HepG2 (cell line): ENCODE results near the gene CHST14. TPM values are rescaled to one million over a fixed set of nuclear protein-coding genes. Genes with fewer than 3 reads are reported as not detected.
A peak's percentile ranks its signal among the peaks of the same experiment; 100 is the strongest.

ENCODE experiments used
- ATAC-seq: fragments of 200-7000 bp; cut with Tn5 transposase; 3 replicates; pipeline ENCODE4 v1.9.1; 2020; ENCODE audit warnings: mild to moderate bottlenecking, moderate library complexity
- BruUV-seq: library from RNA; stranded (reverse); fragments of 400-500 nt; replicated peaks from 2 replicates; lab custom pipeline; 2021; lab: Mats Ljungman, UMichigan
- CTCF ChIA-PET: fragments of 300-600 bp; formaldehyde crosslinking; extraction: SDS; loops from one replicate; lab custom pipeline; 2021; ENCODE audit warnings: low total read pairs, inconsistent platforms, low intra/inter-chr PET ratio; lab: Yijun Ruan, JAX
- POLR2A ChIA-PET: fragments of 350-600 bp; sonication (Branson Sonifier 250); formaldehyde crosslinking; loops from one replicate; lab custom pipeline; 2020; ENCODE audit warnings: antibody characterized with exemption, inconsistent platforms; lab: Yijun Ruan, JAX
- DNase-seq: peaks from one replicate; pipeline ENCODE4 v3.0.0-alpha.2; 2015; ENCODE audit warnings: low spot score
- FAIRE-seq: peaks from 3 replicates; lab custom pipeline; 2011; peaks lifted over from hg19 to GRCh38; lab: Jason Lieb, UNC
- H2AFZ ChIP-seq: one replicate; pipeline ENCODE4 v1.6.1; 2011; ENCODE audit warnings: low read length, inconsistent platforms
- H3K27ac ChIP-seq: fragments of 300-600 bp; 3 replicates; pipeline ENCODE4 v1.8.0; 2011; ENCODE audit warnings: mixed run types, mild to moderate bottlenecking, mixed read lengths, low read length, inconsistent platforms; ENCODE audit not compliant: insufficient read depth; ENCODE audit errors: extremely low read length
- H3K27me3 ChIP-seq, 2 experiments: fragments of 200-600 bp in 1 of 2; 2 replicates in 1 of 2; 3 replicates in 1 of 2; pipeline versions ENCODE4 v1.6.0 to v1.8.0; 2011; ENCODE audit warnings: low read length in 2 of 2, mild to moderate bottlenecking in 2 of 2, moderate library complexity in 2 of 2, inconsistent platforms in 1 of 2; ENCODE audit not compliant: insufficient read depth in 2 of 2, control insufficient read depth in 1 of 2
- H3K36me3 ChIP-seq, 2 experiments: fragments of 200-600 bp in 1 of 2; replicated peaks in 1 of 2; 2 replicates in 1 of 2; 3 replicates in 1 of 2; pipeline versions ENCODE4 v1.5.1 to v1.8.0; 2011; ENCODE audit warnings: low read length in 2 of 2, inconsistent platforms in 1 of 2; ENCODE audit not compliant: insufficient read depth in 2 of 2, control insufficient read depth in 1 of 2
- H3K4me1 ChIP-seq: 2 replicates; pipeline ENCODE4 v1.5.1; 2012; ENCODE audit warnings: low read length, inconsistent platforms; ENCODE audit not compliant: insufficient read depth
- H3K4me2 ChIP-seq: 2 replicates; pipeline ENCODE4 v1.6.0; 2011; ENCODE audit warnings: low read depth, low read length, inconsistent platforms
- H3K4me3 ChIP-seq, 3 experiments: fragments of 200-600 bp in 1 of 3; sonication (generic), shearing (Covaris generic) in 1 of 3; replicated peaks in 1 of 3; 2 replicates each; pipeline ENCODE4 v1.5.1; 2011 to 2016; ENCODE audit warnings: low read length in 3 of 3, inconsistent platforms in 2 of 3, low read depth in 2 of 3, mild to moderate bottlenecking in 2 of 3, control low read depth in 1 of 3, mixed read lengths in 1 of 3; ENCODE audit not compliant: insufficient read depth in 1 of 3
- H3K79me2 ChIP-seq: one replicate; pipeline ENCODE4 v1.6.1; 2011; ENCODE audit warnings: low read length, inconsistent platforms; ENCODE audit not compliant: insufficient read depth
- H3K9ac ChIP-seq: 2 replicates; pipeline ENCODE4 v1.6.0; 2011; ENCODE audit warnings: mild to moderate bottlenecking, low read depth, low read length, inconsistent platforms; ENCODE audit not compliant: insufficient read depth
- H3K9me3 ChIP-seq: 2 replicates; pipeline ENCODE4 v1.5.1; 2012; ENCODE audit warnings: mild to moderate bottlenecking, low read length
- H4K20me1 ChIP-seq: 2 replicates; pipeline ENCODE4 v1.6.0; 2011; ENCODE audit warnings: inconsistent platforms, mild to moderate bottlenecking, low read length, moderate library complexity; ENCODE audit not compliant: insufficient read depth
- CENPT ChIP-seq: sonication (generic); formaldehyde crosslinking; IDR thresholded peaks from 2 replicates; pipeline ENCODE4 v1.8.0; 2022; ENCODE audit warnings: low read depth, mild to moderate bottlenecking, moderate library complexity, missing genetic modification reagents
- CSRNP2 ChIP-seq: sonication (generic); formaldehyde crosslinking; conservative IDR thresholded peaks from 2 replicates; pipeline ENCODE4 v1.8.0; 2022; ENCODE audit warnings: low read depth, missing genetic modification reagents
- ISX ChIP-seq: sonication (generic); formaldehyde crosslinking; conservative IDR thresholded peaks from 2 replicates; pipeline ENCODE4 v1.5.0; 2020; ENCODE audit warnings: missing genetic modification reagents
- PATZ1 ChIP-seq: sonication (generic); formaldehyde crosslinking; IDR thresholded peaks from 2 replicates; pipeline ENCODE4 v1.4.0; 2020; ENCODE audit warnings: missing genetic modification reagents
- SUZ12 ChIP-seq: fragments of 150-350 bp; IDR thresholded peaks from 2 replicates; pipeline ENCODE4 v1.6.1; 2014; ENCODE audit warnings: low read depth, low read length
- ZBTB39 ChIP-seq: sonication (generic); formaldehyde crosslinking; IDR thresholded peaks from 2 replicates; pipeline ENCODE4 v1.5.0; 2020; ENCODE audit warnings: missing genetic modification reagents
- WGBS: methylation state at CpG from one replicate; pipeline ENCODE4 v1.1.6; 2017; ENCODE audit warnings: low lambda C conversion rate; 5-methylcytosine and 5-hydroxymethylcytosine counted together
- in situ Hi-C: cut with HindIII; loops from 2 replicates; pipeline ENCODE4 v1.10.0; 2017; ENCODE audit warnings: low pct_unique_long_range_greater_than_20kb; ENCODE audit not compliant: extremely low pct_ligation_motif_present
- intact Hi-C: fragments of 100-400 bp; cut with micrococcal nuclease; formaldehyde crosslinking; loops from one replicate; pipeline ENCODE4 v1.10.0; 2022; ENCODE audit not compliant: unreplicated experiment
- polyA plus RNA-seq, 8 experiments: library from polyadenylated mRNA; depleted of rRNA in 3 of 8; stranded (reverse) in 7 of 8; unstranded in 1 of 8; fragments of >200 nt; fragmentation: Illumina TruSeq in 4 of 8; extraction: Trizol in 4 of 8; gene quantifications; 2 replicates each; pipeline versions ENCODE4 v1.2.1 to v1.2.3, GENCODE V29; 2011 to 2016; ENCODE audit warnings: low read depth in 4 of 8, missing spikeins in 1 of 8, mixed read lengths in 1 of 8; ENCODE audit not compliant: insufficient read depth in 1 of 8
- total RNA-seq, 5 experiments: library from RNA; depleted of rRNA; stranded (reverse); fragments of >200 nt; fragmentation: Illumina TruSeq; extraction: Trizol; gene quantifications; 2 replicates each; pipeline ENCODE4 v1.2.3, GENCODE V29; 2016; ENCODE audit warnings: low read depth in 1 of 5

The CHST14 gene
- total and polyA plus RNA-seq, 2 of the 13 experiments (the other 11 are each of a cell fraction or from before 2014, with no cell fraction given) = 8.9 to 12.4 TPM

GRCh38 chr15:40477642-40478327 is 7.0 kb downstream of the CHST14 start:
- in situ Hi-C loops = no loop called here
- Histone ChIP-seq H2AFZ (no peak overlapping the region), H4K20me1 (no peaks in the 10 kb centered on the region), H3K4me3 (no peak overlapping the region), H3K9me3 (no peaks in the 10 kb centered on the region), H3K9ac (no peak overlapping the region), H3K79me2 (no peaks in the 10 kb centered on the region), H3K4me1 (0 out of 2 replicates have a peak, but pooled peaks cover 16% of the 10 kb centered on the region), H3K27ac (no peak overlapping the region), H3K4me2 (no peak overlapping the region), H3K27me3 (peaks cover 1 to 28% of the 10 kb centered on the region in 2 experiments; a peak in 3 of 5 replicates), H3K36me3 (no peaks in the 10 kb centered on the region)
- intact Hi-C loops = no loop called here
- POLR2A ChIA-PET = no interaction called here
- 1% methylated on average over 4 of the region's 5 CpGs for WGBS
- CTCF ChIA-PET = no interaction called here
- ATAC-seq (no peak), DNase-seq (no peak), FAIRE-seq (no peak)
- BruUV-seq = no TSS peak
- TF ChIP-seq SUZ12 (no peak), CENPT (no peak), CSRNP2 (no peak), ZBTB39 (CRISPR knock-in tag) (no peak), PATZ1 (CRISPR knock-in tag) (0 out of 2 replicates have a peak, but pooled peaks have one; percentile 15), ISX (CRISPR knock-in tag) (no peak)
